BLaER1 treated with 17β-estradiol and CSF1 and Interleukin-3, amounts not matched to agents 10 nM and 100 nM (cell line): Measurements from ENCODE around the gene APOE.
"Not testable (repeated sequence)": the region's sequence is repeated elsewhere in the genome, so short reads cannot be mapped to it uniquely, and the experiment has no call there.

ENCODE experiments used
- H3K27ac ChIP-seq, 11 experiments: shearing (Covaris generic); formaldehyde crosslinking; 2 replicates each; pipeline ENCODE4 v1.8.1; 2022
- H3K27me3 ChIP-seq, 11 experiments: shearing (Covaris generic); formaldehyde crosslinking; 2 replicates each; pipeline ENCODE4 v1.8.1; 2022
- H3K36me3 ChIP-seq, 11 experiments: shearing (Covaris generic); formaldehyde crosslinking; 2 replicates each; pipeline ENCODE4 v1.8.1; 2022
- H3K4me1 ChIP-seq, 10 experiments: shearing (Covaris generic); formaldehyde crosslinking; 2 replicates each; pipeline ENCODE4 v1.8.1; 2022
- H3K4me2 ChIP-seq, 11 experiments: shearing (Covaris generic); formaldehyde crosslinking; 2 replicates each; pipeline ENCODE4 v1.8.1; 2022
- H3K4me3 ChIP-seq, 10 experiments: shearing (Covaris generic); formaldehyde crosslinking; 2 replicates each; pipeline ENCODE4 v1.8.1; 2022
- H3K9ac ChIP-seq, 11 experiments: shearing (Covaris generic); formaldehyde crosslinking; 2 replicates each; pipeline ENCODE4 v1.8.1; 2022
- H3K9me3 ChIP-seq, 11 experiments: shearing (Covaris generic); formaldehyde crosslinking; replicated peaks in 1 of 11; 2 replicates each; pipeline ENCODE4 v1.8.1; 2022
- H4K20me1 ChIP-seq, 11 experiments: shearing (Covaris generic); formaldehyde crosslinking; 2 replicates each; pipeline ENCODE4 v1.8.1; 2022
- Cebpa-rat ChIP-seq, 11 experiments: shearing (Covaris generic); IDR thresholded peaks; 2 replicates each; pipeline ENCODE4 v1.8.1; 2022

Gene APOE

DNA sequence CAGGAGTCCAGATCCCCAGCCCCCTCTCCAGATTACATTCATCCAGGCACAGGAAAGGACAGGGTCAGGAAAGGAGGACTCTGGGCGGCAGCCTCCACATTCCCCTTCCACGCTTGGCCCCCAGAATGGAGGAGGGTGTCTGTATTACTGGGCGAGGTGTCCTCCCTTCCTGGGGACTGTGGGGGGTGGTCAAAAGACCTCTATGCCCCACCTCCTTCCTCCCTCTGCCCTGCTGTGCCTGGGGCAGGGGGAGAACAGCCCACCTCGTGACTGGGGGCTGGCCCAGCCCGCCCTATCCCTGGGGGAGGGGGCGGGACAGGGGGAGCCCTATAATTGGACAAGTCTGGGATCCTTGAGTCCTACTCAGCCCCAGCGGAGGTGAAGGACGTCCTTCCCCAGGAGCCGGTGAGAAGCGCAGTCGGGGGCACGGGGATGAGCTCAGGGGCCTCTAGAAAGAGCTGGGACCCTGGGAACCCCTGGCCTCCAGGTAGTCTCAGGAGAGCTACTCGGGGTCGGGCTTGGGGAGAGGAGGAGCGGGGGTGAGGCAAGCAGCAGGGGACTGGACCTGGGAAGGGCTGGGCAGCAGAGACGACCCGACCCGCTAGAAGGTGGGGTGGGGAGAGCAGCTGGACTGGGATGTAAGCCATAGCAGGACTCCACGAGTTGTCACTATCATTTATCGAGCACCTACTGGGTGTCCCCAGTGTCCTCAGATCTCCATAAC lies at the start of gene APOE:
APOE (plus strand) TSS at position 360 of the 724 bp plus-strand sequence. CDS start 829 bp downstream, outside the sequence.
- Histone ChIP-seq H3K36me3 (peaks cover 24 to 42% (median 36%) of the 10 kb centered on the region in 11 experiments), H3K27me3 (peaks cover 7 to 15% (median 9%) of the 10 kb centered on the region in 11 experiments; a peak in 19 of 22 replicates), H3K4me3 (peak within 1 kb of the TSS in 1 of 10 experiments; percentile 9; a peak in 1 of 20 replicates)

GRCh38 chr19:44856421-44857083 lies 49.0 kb upstream of the APOE start:
- Histone ChIP-seq H3K4me3 (peak overlapping the region in 7 of 10 experiments; percentile 2 to 55 (median 30); a peak in 8 of 20 replicates), H3K36me3 (peaks cover 34 to 59% (median 38%) of the 10 kb centered on the region in 11 experiments), H3K27ac (peak overlapping the region; percentile 63 to 89 (median 81)), H3K27me3 (no peaks in the 10 kb centered on the region), H3K4me2 (peak overlapping the region; percentile 80 to 98 (median 91)), H3K9ac (peak overlapping the region; percentile 51 to 76 (median 70)), H4K20me1 (peaks cover 3 to 98% (median 27%) of the 10 kb centered on the region in 11 experiments; a peak in 19 of 22 replicates), H3K9me3 (peaks cover 0 to 6% (median 0%) of the 10 kb centered on the region in 11 experiments; a peak in 2 of 22 replicates), H3K4me1 (peaks cover 40 to 80% (median 62%) of the 10 kb centered on the region in 10 experiments)
- TF ChIP-seq Cebpa-rat (IDR thresholded peaks at IDR 0.05): no peak

More for the DNA sequence above, at the start of gene APOE:
- Histone ChIP-seq H3K27ac (no peak within 1 kb of the TSS; a peak in 1 of 22 replicates), H3K9ac (peak within 1 kb of the TSS in 3 of 11 experiments; percentile 9 to 64 (median 41); a peak in 4 of 22 replicates), H4K20me1 (peaks cover 0 to 42% (median 28%) of the 10 kb centered on the region in 11 experiments; a peak in 17 of 22 replicates), H3K4me1 (peaks cover 0 to 34% (median 17%) of the 10 kb centered on the region in 10 experiments; a peak in 16 of 20 replicates), H3K9me3 (no peaks in the 10 kb centered on the region), H3K4me2 (peak within 1 kb of the TSS in 9 of 11 experiments; percentile 10 to 54 (median 32); a peak in 13 of 22 replicates)
- no peak for TF ChIP-seq Cebpa-rat (IDR thresholded peaks at IDR 0.05)

- H3K4me1 ChIP-seq: peaks cover 29 to 67% (median 49%) of the 10 kb centered on the region in 10 experiments
- H3K4me2 ChIP-seq: peak overlapping the region in 9 of 11 experiments; percentile 80 to 98 (median 92); a peak in 16 of 22 replicates
- peaks cover 0 to 9% (median 0%) of the 10 kb centered on the region in 11 experiments; a peak in 3 of 22 replicates for H3K9me3 ChIP-seq
- H3K27me3 ChIP-seq: no peaks in the 10 kb centered on the region
- no peak overlapping the region for H3K4me3 ChIP-seq
- peak overlapping the region in 7 of 11 experiments; percentile 74 to 89 (median 81); a peak in 8 of 22 replicates for H3K27ac ChIP-seq
- peak overlapping the region in 3 of 11 experiments; percentile 3 to 76 (median 68); a peak in 3 of 22 replicates for H3K9ac ChIP-seq
- peaks cover 35 to 71% (median 45%) of the 10 kb centered on the region in 11 experiments for H3K36me3 ChIP-seq
- H4K20me1 ChIP-seq: peaks cover 0 to 97% (median 15%) of the 10 kb centered on the region in 11 experiments; a peak in 14 of 22 replicates
- no peak for TF ChIP-seq Cebpa-rat (IDR thresholded peaks at IDR 0.05)
Observed at GRCh38 chr19:44857837-44858236, 47.8 kb upstream of the APOE start.

DNA sequence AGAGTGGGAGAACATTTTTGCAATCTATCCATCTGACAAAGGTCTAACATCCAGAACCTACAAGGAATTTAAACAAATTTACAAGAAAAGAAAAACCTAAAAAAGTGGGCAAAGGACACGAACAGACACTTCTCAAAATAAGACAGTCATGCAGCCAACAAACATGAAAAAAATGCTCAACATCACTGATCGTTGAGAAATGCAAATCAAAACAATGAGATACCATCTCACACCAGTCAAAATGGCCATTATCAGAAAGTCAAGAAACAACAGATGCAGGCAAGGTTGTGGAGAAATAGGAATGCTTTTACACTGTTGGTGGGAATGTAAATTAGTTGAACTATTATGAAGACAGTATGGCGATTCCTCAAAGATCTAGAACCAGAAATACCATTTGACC lies 44.0 kb upstream of the APOE start:
- H3K9ac ChIP-seq, H3K9me3 ChIP-seq, H3K4me2 ChIP-seq, H3K27me3 ChIP-seq, H3K27ac ChIP-seq, H3K4me3 ChIP-seq: not testable (repeated sequence)
- H4K20me1 ChIP-seq: peaks cover 0 to 88% (median 14%) of the 10 kb centered on the region in 11 experiments; a peak in 14 of 22 replicates
- peaks cover 11 to 46% (median 23%) of the 10 kb centered on the region in 10 experiments for H3K4me1 ChIP-seq
- H3K36me3 ChIP-seq: peaks cover 48 to 83% (median 63%) of the 10 kb centered on the region in 11 experiments

DNA sequence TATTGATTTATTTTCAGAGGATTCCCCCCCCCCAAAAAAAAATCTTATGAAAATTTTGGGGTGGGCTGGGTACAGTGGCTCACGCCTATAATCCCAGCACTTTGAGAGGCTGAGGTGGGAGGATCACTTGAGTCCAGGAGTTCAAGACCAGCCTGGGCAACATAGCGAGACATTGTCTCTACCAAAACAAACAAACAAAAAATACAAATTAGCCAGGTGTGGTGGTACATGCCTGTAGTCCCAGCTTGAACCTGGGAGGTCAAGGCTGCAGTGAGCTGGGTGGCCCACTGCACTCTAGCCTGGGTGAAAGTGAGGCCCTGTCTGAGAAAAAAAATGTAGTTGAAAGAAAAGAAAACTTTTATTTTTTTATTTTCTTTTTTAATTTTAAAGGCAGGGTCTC lies 41.6 kb upstream of the APOE start:
- Histone ChIP-seq H3K4me2 (no peak overlapping the region), H3K9me3 (peaks cover 0 to 12% (median 0%) of the 10 kb centered on the region in 11 experiments; a peak in 5 of 22 replicates), H3K4me3 (no peak overlapping the region), H3K36me3 (peaks cover 63 to 87% (median 79%) of the 10 kb centered on the region in 11 experiments), H3K27me3 (no peaks in the 10 kb centered on the region), H3K27ac (no peak overlapping the region), H3K4me1 (peaks cover 0 to 46% (median 18%) of the 10 kb centered on the region in 10 experiments; a peak in 14 of 20 replicates), H4K20me1 (peaks cover 0 to 64% (median 7%) of the 10 kb centered on the region in 11 experiments; a peak in 14 of 22 replicates), H3K9ac (no peak overlapping the region)
- TF ChIP-seq Cebpa-rat (IDR thresholded peaks at IDR 0.05): no peak

DNA sequence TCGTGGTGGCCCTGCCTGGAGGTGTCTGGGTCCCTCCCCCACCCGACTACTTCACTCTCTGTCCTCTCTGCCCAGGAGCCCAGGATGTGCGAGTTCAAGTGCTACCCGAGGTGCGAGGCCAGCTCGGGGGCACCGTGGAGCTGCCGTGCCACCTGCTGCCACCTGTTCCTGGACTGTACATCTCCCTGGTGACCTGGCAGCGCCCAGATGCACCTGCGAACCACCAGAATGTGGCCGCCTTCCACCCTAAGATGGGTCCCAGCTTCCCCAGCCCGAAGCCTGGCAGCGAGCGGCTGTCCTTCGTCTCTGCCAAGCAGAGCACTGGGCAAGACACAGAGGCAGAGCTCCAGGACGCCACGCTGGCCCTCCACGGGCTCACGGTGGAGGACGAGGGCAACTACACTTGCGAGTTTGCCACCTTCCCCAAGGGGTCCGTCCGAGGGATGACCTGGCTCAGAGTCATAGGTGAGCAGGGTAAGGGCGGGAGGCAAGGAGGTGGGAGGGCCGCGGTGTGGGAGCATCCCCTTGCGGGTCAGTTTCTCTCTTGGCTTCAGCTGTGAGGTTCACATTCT lies 40.3 kb upstream of the APOE start:
- H3K36me3 ChIP-seq: peaks cover 50 to 79% (median 67%) of the 10 kb centered on the region in 11 experiments
- no peak for TF ChIP-seq Cebpa-rat (IDR thresholded peaks at IDR 0.05)

DNA sequence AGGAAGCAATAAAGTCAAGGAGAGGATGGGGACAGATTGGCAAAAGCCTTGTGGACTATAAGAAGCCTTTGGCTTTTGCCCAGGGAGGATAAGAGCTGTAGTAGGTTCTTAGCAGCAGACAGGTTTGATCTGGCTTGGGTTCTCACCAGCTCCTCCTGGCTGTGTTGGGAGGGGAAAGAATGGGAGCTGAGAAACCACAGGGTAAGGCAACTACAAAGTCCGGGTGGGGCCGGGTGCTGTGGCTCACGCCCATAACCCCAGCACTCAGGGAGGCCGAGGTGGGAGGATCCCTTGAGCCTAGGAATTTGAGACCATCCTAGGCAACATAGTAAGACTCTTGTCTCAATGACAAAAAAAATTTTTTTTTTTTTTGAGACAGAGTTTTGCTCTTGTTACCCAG lies 38.9 kb upstream of the APOE start:
- Histone ChIP-seq H3K4me2 (peak overlapping the region in 4 of 11 experiments; percentile 11 to 81 (median 47); a peak in 7 of 22 replicates), H3K9ac (peak overlapping the region in 1 of 11 experiments; percentile 9; a peak in 2 of 22 replicates), H4K20me1 (peaks cover 0 to 52% (median 5%) of the 10 kb centered on the region in 11 experiments; a peak in 11 of 22 replicates), H3K4me3 (no peak overlapping the region), H3K4me1 (peaks cover 0 to 68% (median 33%) of the 10 kb centered on the region in 10 experiments; a peak in 15 of 20 replicates), H3K27me3 (no peaks in the 10 kb centered on the region), H3K36me3 (peaks cover 46 to 79% (median 62%) of the 10 kb centered on the region in 11 experiments), H3K9me3 (peaks cover 0 to 7% (median 0%) of the 10 kb centered on the region in 11 experiments; a peak in 4 of 22 replicates), H3K27ac (peak overlapping the region in 4 of 11 experiments; percentile 32 to 81 (median 42); a peak in 4 of 22 replicates)
- no peak for TF ChIP-seq Cebpa-rat (IDR thresholded peaks at IDR 0.05)

More for the DNA sequence above, 40.3 kb upstream of the APOE start:
- H3K27ac ChIP-seq: no peak overlapping the region
- H3K4me3 ChIP-seq: no peak overlapping the region
- H4K20me1 ChIP-seq: peaks cover 0 to 53% (median 5%) of the 10 kb centered on the region in 11 experiments; a peak in 10 of 22 replicates
- peaks cover 0 to 54% (median 28%) of the 10 kb centered on the region in 10 experiments; a peak in 15 of 20 replicates for H3K4me1 ChIP-seq
- H3K9me3 ChIP-seq: peaks cover 0 to 12% (median 0%) of the 10 kb centered on the region in 11 experiments; a peak in 5 of 22 replicates
- peak overlapping the region in 1 of 11 experiments; percentile 48; a peak in 1 of 22 replicates for H3K4me2 ChIP-seq
- no peak overlapping the region for H3K9ac ChIP-seq
- no peaks in the 10 kb centered on the region for H3K27me3 ChIP-seq

DNA sequence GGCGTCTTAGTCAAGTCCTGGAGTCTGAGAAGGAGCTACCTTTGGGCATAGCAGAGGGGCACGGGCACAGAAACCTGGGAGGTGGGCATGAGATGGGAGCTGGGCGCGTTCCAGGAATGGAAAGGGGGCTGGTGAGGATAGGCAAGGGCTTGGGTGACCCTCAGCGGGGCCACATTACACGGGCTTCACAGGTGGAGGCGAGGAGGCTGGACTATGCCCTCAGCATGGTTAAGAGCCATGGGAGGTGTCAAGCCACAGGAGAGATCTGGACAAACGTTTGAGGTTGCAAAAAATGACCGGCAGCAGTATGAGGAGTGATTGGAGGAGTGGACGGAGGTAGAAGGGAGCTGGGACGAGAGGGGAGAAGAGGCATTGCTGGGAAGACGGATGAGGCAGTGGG lies 38.0 kb upstream of the APOE start:
- peaks cover 51 to 80% (median 66%) of the 10 kb centered on the region in 11 experiments for H3K36me3 ChIP-seq
- H3K27me3 ChIP-seq: no peaks in the 10 kb centered on the region
- H3K9me3 ChIP-seq: peaks cover 0 to 7% (median 0%) of the 10 kb centered on the region in 11 experiments; a peak in 2 of 22 replicates
- peak overlapping the region in 4 of 11 experiments; percentile 67 to 81 (median 78); a peak in 8 of 22 replicates for H3K27ac ChIP-seq
- H4K20me1 ChIP-seq: peaks cover 0 to 51% (median 5%) of the 10 kb centered on the region in 11 experiments; a peak in 11 of 22 replicates
- H3K9ac ChIP-seq: peak overlapping the region in 3 of 11 experiments; percentile 31 to 62 (median 60); a peak in 3 of 22 replicates
- H3K4me2 ChIP-seq: peak overlapping the region in 4 of 11 experiments; percentile 68 to 90 (median 80); a peak in 8 of 22 replicates
- H3K4me3 ChIP-seq: no peak overlapping the region
- TF ChIP-seq Cebpa-rat (IDR thresholded peaks at IDR 0.05): no peak
- H3K4me1 ChIP-seq: peaks cover 4 to 77% (median 40%) of the 10 kb centered on the region in 10 experiments; a peak in 17 of 20 replicates
